ENCODE measurements around the gene HES6.

DNA sequence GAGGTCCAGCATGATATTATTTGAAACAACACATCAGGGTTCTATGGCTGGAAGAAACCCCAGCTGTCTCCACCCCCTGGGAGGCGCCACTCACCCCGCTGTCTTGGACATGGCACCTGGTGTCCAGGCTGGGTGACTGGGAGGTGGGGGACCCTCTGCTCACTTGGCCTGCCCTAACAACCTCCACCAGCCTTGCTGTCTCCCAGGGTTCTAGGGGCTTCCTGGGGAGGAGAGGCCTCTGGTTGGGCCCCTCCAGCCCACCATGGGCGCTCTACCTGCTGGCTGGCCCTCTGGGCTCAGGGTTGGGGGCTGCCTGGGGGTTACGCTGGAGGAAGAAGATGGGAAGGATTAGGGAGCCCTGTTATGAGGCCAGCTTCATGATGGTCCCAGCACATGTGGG is 32.3 kb upstream of the HES6 start:
- TF ChIP-seq, protein P1, sequence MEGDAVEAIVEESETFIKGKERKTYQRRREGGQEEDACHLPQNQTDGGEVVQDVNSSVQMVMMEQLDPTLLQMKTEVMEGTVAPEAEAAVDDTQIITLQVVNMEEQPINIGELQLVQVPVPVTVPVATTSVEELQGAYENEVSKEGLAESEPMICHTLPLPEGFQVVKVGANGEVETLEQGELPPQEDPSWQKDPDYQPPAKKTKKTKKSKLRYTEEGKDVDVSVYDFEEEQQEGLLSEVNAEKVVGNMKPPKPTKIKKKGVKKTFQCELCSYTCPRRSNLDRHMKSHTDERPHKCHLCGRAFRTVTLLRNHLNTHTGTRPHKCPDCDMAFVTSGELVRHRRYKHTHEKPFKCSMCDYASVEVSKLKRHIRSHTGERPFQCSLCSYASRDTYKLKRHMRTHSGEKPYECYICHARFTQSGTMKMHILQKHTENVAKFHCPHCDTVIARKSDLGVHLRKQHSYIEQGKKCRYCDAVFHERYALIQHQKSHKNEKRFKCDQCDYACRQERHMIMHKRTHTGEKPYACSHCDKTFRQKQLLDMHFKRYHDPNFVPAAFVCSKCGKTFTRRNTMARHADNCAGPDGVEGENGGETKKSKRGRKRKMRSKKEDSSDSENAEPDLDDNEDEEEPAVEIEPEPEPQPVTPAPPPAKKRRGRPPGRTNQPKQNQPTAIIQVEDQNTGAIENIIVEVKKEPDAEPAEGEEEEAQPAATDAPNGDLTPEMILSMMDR (IDR thresholded peaks at IDR 0.05), result no peak
- no peak for TF ChIP-seq POLR2AphosphoS5 (IDR thresholded peaks at IDR 0.05)
- TF ChIP-seq POLR2A (IDR thresholded peaks at IDR 0.05), result no peak

Data from upper lobe of left lung (tissue), 4 donors.